HG03103 (cell line): ENCODE data around the gene SLC17A1.
"Not testable (repeated sequence)": the region's sequence is repeated elsewhere in the genome, so short reads cannot be mapped to it uniquely, and the experiment has no call there.

Source experiments
- ATAC-seq: cut with Tn5 transposase; IDR thresholded peaks from one replicate; pipeline ENCODE4 v1.9.1; 2021; ENCODE audit warnings: low read depth; ENCODE audit not compliant: unreplicated experiment

The SLC17A1 gene

GRCh38 chr6:25764611-25765010, 67.2 kb downstream of the SLC17A1 start:
- no peak for ATAC-seq

GRCh38 chr6:25757936-25758642, 73.8 kb downstream of the SLC17A1 start:
- ATAC-seq: no peak

GRCh38 chr6:25756382-25757363, 75.2 kb downstream of the SLC17A1 start:
- ATAC-seq: no peak

GRCh38 chr6:25755483-25755882, 76.4 kb downstream of the SLC17A1 start:
- ATAC-seq: no peak

- ATAC-seq: no peak
Observed at GRCh38 chr6:25754535-25754934, 77.3 kb downstream of the SLC17A1 start, which contains the start of gene SLC17A4. Gene SLC17A4, plus strand, starts transcription at chr6:25754742. Its CDS starts 7,221 bp downstream, at chr6:25761963.

GRCh38 chr6:25753079-25753478, 78.8 kb downstream of the SLC17A1 start:
- ATAC-seq: no peak

GRCh38 chr6:25750906-25751305, 80.9 kb downstream of the SLC17A1 start:
- no peak for ATAC-seq

- ATAC-seq: no peak
Observed at GRCh38 chr6:25749837-25750236, 82.0 kb downstream of the SLC17A1 start.

- not testable (repeated sequence) for ATAC-seq
Observed at GRCh38 chr6:25748601-25749517, 83.0 kb downstream of the SLC17A1 start.

GRCh38 chr6:25748049-25748448, 83.8 kb downstream of the SLC17A1 start:
- ATAC-seq: no peak

GRCh38 chr6:25747477-25747876, 84.4 kb downstream of the SLC17A1 start:
- no peak for ATAC-seq

GRCh38 chr6:25746968-25747367, 84.9 kb downstream of the SLC17A1 start:
- no peak for ATAC-seq

- ATAC-seq: no peak
Observed at GRCh38 chr6:25745836-25746235, 86.0 kb downstream of the SLC17A1 start.

- ATAC-seq: no peak
Observed at GRCh38 chr6:25743868-25744267, 88.0 kb downstream of the SLC17A1 start.

GRCh38 chr6:25735261-25735660, 96.6 kb downstream of the SLC17A1 start:
- no peak for ATAC-seq
